Measurements from ENCODE around the gene UGT3A2.

DNA sequence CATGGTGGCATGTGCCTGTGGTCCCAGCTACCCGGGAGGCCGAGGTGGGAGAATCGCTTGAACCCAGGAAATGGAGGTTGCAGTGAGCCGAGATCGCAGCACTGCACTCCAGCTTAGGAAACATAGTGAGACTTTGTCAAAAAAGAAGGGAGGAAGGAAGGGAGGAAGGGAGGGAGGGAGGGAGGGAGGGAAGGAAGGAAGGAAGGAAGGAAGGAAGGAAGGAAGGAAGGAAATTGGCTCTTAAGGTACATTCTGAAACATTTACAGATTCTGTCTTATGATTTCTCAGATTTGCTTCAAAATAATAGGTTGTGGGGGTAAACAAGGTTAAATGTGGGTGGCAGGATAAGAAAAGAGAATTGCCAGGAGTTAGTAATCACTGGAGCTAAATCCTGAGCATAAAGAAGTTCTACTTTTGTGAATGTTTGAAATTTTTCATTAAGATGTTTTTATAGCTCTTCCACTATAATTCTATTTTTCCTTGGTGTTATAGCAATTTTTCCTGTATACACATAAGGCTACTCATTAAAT, 2.1 kb upstream of the UGT3A2 start:
- no peak for TF ChIP-seq CTCF (IDR thresholded peaks at IDR 0.05)
- TF ChIP-seq POLR2A (IDR thresholded peaks at IDR 0.05) = no peak

All from Peyer's patch (tissue), 4 donors.